Neural progenitor cell (in vitro differentiated cells): ENCODE results near the gene MAJIN. TPM values are rescaled to one million over a fixed set of nuclear protein-coding genes. Genes with fewer than 3 reads are reported as not detected.

Source experiments
- DNase-seq: peaks from one replicate; pipeline ENCODE4 v3.0.0-alpha.2; 2016; ENCODE audit warnings: low spot score
- H2AFZ ChIP-seq: fragments of 200-600 bp; sonication (generic); replicated peaks from 2 replicates; pipeline ENCODE4 v1.6.1; 2016; ENCODE audit warnings: antibody characterized with exemption
- H3F3A ChIP-seq: fragments of 200-600 bp; sonication (generic); 2 replicates; pipeline ENCODE4 v1.6.1; 2016; ENCODE audit warnings: antibody characterized with exemption, low read depth
- H3K27ac ChIP-seq: fragments of 200-600 bp; sonication (generic); 2 replicates; pipeline ENCODE4 v1.5.1; 2016; ENCODE audit warnings: mild to moderate bottlenecking
- H3K27me3 ChIP-seq: fragments of 200-600 bp; sonication (generic); 2 replicates; pipeline ENCODE4 v1.6.1; 2016; ENCODE audit warnings: mild to moderate bottlenecking, moderate library complexity
- H3K36me3 ChIP-seq: fragments of 200-600 bp; sonication (generic); 2 replicates; pipeline ENCODE4 v1.5.1; 2016
- H3K4me1 ChIP-seq: fragments of 200-600 bp; sonication (generic); 2 replicates; pipeline ENCODE4 v1.6.1; 2016; ENCODE audit warnings: mixed run types
- H3K4me2 ChIP-seq: fragments of 200-600 bp; sonication (generic); 2 replicates; pipeline ENCODE4 v1.6.1; 2016
- H3K4me3 ChIP-seq: fragments of 200-600 bp; sonication (generic); 2 replicates; pipeline ENCODE4 v1.5.1; 2016
- H3K79me2 ChIP-seq: fragments of 200-600 bp; sonication (generic); 2 replicates; pipeline ENCODE4 v1.6.1; 2016; ENCODE audit warnings: low read depth
- H3K9ac ChIP-seq: fragments of 200-600 bp; sonication (generic); 2 replicates; pipeline ENCODE4 v1.6.1; 2016
- H3K9me3 ChIP-seq: fragments of 200-600 bp; sonication (generic); 2 replicates; pipeline ENCODE4 v1.5.1; 2016; ENCODE audit warnings: low read depth
- H4K20me1 ChIP-seq: fragments of 200-600 bp; sonication (generic); 2 replicates; pipeline ENCODE4 v1.6.1; 2016; ENCODE audit warnings: low read depth
- H3K27ac Mint-ChIP-seq: 3 replicates; pipeline ENCODE4 v1.8.0; 2021; ENCODE audit warnings: mixed read lengths
- H3K27me3 Mint-ChIP-seq: 2 replicates; pipeline ENCODE4 v1.8.0; 2022; ENCODE audit warnings: low read depth, mild to moderate bottlenecking, inconsistent platforms, moderate library complexity, mixed read lengths; ENCODE audit not compliant: insufficient read depth
- H3K36me3 Mint-ChIP-seq: 3 replicates; pipeline ENCODE4 v1.8.0; 2021; ENCODE audit warnings: mixed read lengths
- H3K4me1 Mint-ChIP-seq: 3 replicates; pipeline ENCODE4 v1.8.0; 2021; ENCODE audit warnings: mixed read lengths
- H3K4me3 Mint-ChIP-seq: 3 replicates; pipeline ENCODE4 v1.8.0; 2021; ENCODE audit warnings: mild to moderate bottlenecking, moderate library complexity, mixed read lengths
- H3K9me3 Mint-ChIP-seq: 3 replicates; pipeline ENCODE4 v1.8.0; 2020; ENCODE audit warnings: mixed read lengths
- CTCF ChIP-seq: fragments of 200-600 bp; sonication (generic); IDR thresholded peaks from 2 replicates; pipeline ENCODE4 v1.5.1; 2017; ENCODE audit warnings: antibody characterized with exemption, mild to moderate bottlenecking
- EZH2 ChIP-seq: fragments of 200-600 bp; sonication (generic); IDR thresholded peaks from 2 replicates; pipeline ENCODE4 v1.6.1; 2017; ENCODE audit warnings: antibody characterized with exemption, mild to moderate bottlenecking, moderate library complexity
- EZH2phosphoT487 ChIP-seq: fragments of 200-600 bp; sonication (generic); IDR thresholded peaks from 2 replicates; pipeline ENCODE4 v1.6.1; 2017; ENCODE audit warnings: antibody characterized with exemption
- total RNA-seq: library from RNA; depleted of rRNA; stranded (reverse); fragments of >200 nt; gene quantifications from 2 replicates; pipeline ENCODE4 v1.2.3, GENCODE V29; 2015; ENCODE audit warnings: low replicate concordance

The MAJIN gene
- total RNA-seq, 1 donor from 2014 or later: not detected

GRCh38 chr11:64930340-64930739 lies 41.6 kb downstream of the MAJIN start:
- TF ChIP-seq EZH2 (no peak), EZH2phosphoT487 (no peak)
- peaks cover 1% of the 10 kb centered on the region for H3K27me3 ChIP-seq
- Mint-ChIP-seq H3K4me1 (peaks cover 8% of the 10 kb centered on the region), H3K4me3 (peak overlapping the region; percentile 28), H3K27me3 (peaks cover 4% of the 10 kb centered on the region), H3K9me3 (no peaks in the 10 kb centered on the region), H3K36me3 (peaks cover 7% of the 10 kb centered on the region), H3K27ac (no peak overlapping the region)
- no peak overlapping the region for H3K9ac ChIP-seq
- H3K27ac ChIP-seq: no peak overlapping the region
- no peak overlapping the region for H2AFZ ChIP-seq
- H3K36me3 ChIP-seq: no peaks in the 10 kb centered on the region
- no peak overlapping the region for H3K4me3 ChIP-seq
- no peak for DNase-seq
- H3K4me2 ChIP-seq: no peak overlapping the region
- H3K9me3 ChIP-seq: no peaks in the 10 kb centered on the region
- peaks cover under 1% of the 10 kb centered on the region for H3F3A ChIP-seq
- peaks cover 1% of the 10 kb centered on the region for H3K4me1 ChIP-seq
- H3K79me2 ChIP-seq: no peaks in the 10 kb centered on the region
- H4K20me1 ChIP-seq: no peaks in the 10 kb centered on the region

GRCh38 chr11:64929625-64930024 lies 42.3 kb downstream of the MAJIN start:
- Mint-ChIP-seq H3K27me3 (peaks cover 4% of the 10 kb centered on the region), H3K4me3 (no peak overlapping the region), H3K9me3 (no peaks in the 10 kb centered on the region), H3K4me1 (peaks cover 10% of the 10 kb centered on the region), H3K27ac (no peak overlapping the region), H3K36me3 (peaks cover 7% of the 10 kb centered on the region)
- no peak overlapping the region for H3K4me2 ChIP-seq
- H3K36me3 ChIP-seq: no peaks in the 10 kb centered on the region
- TF ChIP-seq EZH2phosphoT487: no peak
- no peak for TF ChIP-seq CTCF
- TF ChIP-seq EZH2: no peak
- H3K9me3 ChIP-seq: no peaks in the 10 kb centered on the region
- no peaks in the 10 kb centered on the region for H3K79me2 ChIP-seq
- no peak overlapping the region for H3K27ac ChIP-seq
- H3F3A ChIP-seq: no peaks in the 10 kb centered on the region
- H3K9ac ChIP-seq: no peak overlapping the region
- peaks cover 7% of the 10 kb centered on the region for H3K27me3 ChIP-seq
- DNase-seq: no peak
- H2AFZ ChIP-seq: no peak overlapping the region
- H4K20me1 ChIP-seq: no peaks in the 10 kb centered on the region
- H3K4me1 ChIP-seq: no peaks in the 10 kb centered on the region
- no peak overlapping the region for H3K4me3 ChIP-seq

GRCh38 chr11:64928957-64929356 lies 43.0 kb downstream of the MAJIN start:
- Mint-ChIP-seq H3K36me3 (peaks cover 7% of the 10 kb centered on the region), H3K27me3 (peaks cover 4% of the 10 kb centered on the region), H3K9me3 (no peaks in the 10 kb centered on the region), H3K27ac (no peak overlapping the region), H3K4me3 (no peak overlapping the region), H3K4me1 (peaks cover 9% of the 10 kb centered on the region)
- DNase-seq: no peak
- Histone ChIP-seq H3K27ac (no peak overlapping the region), H3F3A (no peaks in the 10 kb centered on the region), H3K9ac (no peak overlapping the region), H2AFZ (no peak overlapping the region), H3K36me3 (no peaks in the 10 kb centered on the region), H3K4me2 (no peak overlapping the region), H3K9me3 (no peaks in the 10 kb centered on the region), H3K4me1 (no peaks in the 10 kb centered on the region), H4K20me1 (no peaks in the 10 kb centered on the region), H3K4me3 (no peak overlapping the region), H3K79me2 (no peaks in the 10 kb centered on the region), H3K27me3 (peaks cover 7% of the 10 kb centered on the region)
- TF ChIP-seq CTCF (no peak), EZH2phosphoT487 (no peak), EZH2 (no peak)

- Histone ChIP-seq H3K27ac (no peak overlapping the region), H3K27me3 (peaks cover 7% of the 10 kb centered on the region), H3K4me2 (no peak overlapping the region), H3K79me2 (no peaks in the 10 kb centered on the region), H2AFZ (no peak overlapping the region), H3K9me3 (no peaks in the 10 kb centered on the region), H4K20me1 (no peaks in the 10 kb centered on the region), H3K4me1 (no peaks in the 10 kb centered on the region), H3K4me3 (no peak overlapping the region), H3K9ac (no peak overlapping the region), H3K36me3 (no peaks in the 10 kb centered on the region), H3F3A (no peaks in the 10 kb centered on the region)
- Mint-ChIP-seq H3K27me3 (peaks cover 3% of the 10 kb centered on the region), H3K9me3 (no peaks in the 10 kb centered on the region), H3K4me1 (peaks cover 13% of the 10 kb centered on the region), H3K27ac (no peak overlapping the region), H3K36me3 (peaks cover 2% of the 10 kb centered on the region), H3K4me3 (peak overlapping the region; percentile 72)
- TF ChIP-seq EZH2: no peak
- no peak for TF ChIP-seq CTCF
- TF ChIP-seq EZH2phosphoT487: no peak
- DNase-seq: no peak
These were observed 45.2 kb downstream of the MAJIN start for GRCh38 chr11:64926689-64927088.
